ENCODE data around the gene HSD17B4.
A peak's percentile ranks its signal among the peaks of the same experiment; 100 is the strongest.

The HSD17B4 gene

GRCh38 chr5:119453040-119453373 lies 710 bp downstream of the HSD17B4 start:
- Histone ChIP-seq H3K27me3 (ENCODE audit: control insufficient read depth, insufficient read depth, low read length) (no peaks in the 10 kb centered on the region), H3K4me3 (ENCODE audit: low read depth, low read length) (peak overlapping the region; percentile 81), H3K79me2 (peaks cover 4% of the 10 kb centered on the region), H3K4me2 (ENCODE audit: low read length) (peak overlapping the region; percentile 82), H2AFZ (peak overlapping the region; percentile 90), H3K27ac (peak overlapping the region; percentile 88), H3K9me3 (ENCODE audit: control insufficient read depth, low read length) (no peaks in the 10 kb centered on the region), H3K9ac (no peak overlapping the region), H3K4me1 (peaks cover 7% of the 10 kb centered on the region), H3K36me3 (ENCODE audit: control insufficient read depth, insufficient read depth, low read length) (no peaks in the 10 kb centered on the region)
- no peak for TF ChIP-seq CTCF (IDR thresholded peaks at IDR 0.05)

- Histone ChIP-seq H3K4me3 (ENCODE audit: low read depth, low read length) (no peak overlapping the region), H3K4me1 (peaks cover 7% of the 10 kb centered on the region), H2AFZ (no peak overlapping the region), H3K9ac (no peak overlapping the region), H3K27ac (no peak overlapping the region), H3K27me3 (ENCODE audit: control insufficient read depth, insufficient read depth, low read length) (no peaks in the 10 kb centered on the region), H3K4me2 (ENCODE audit: low read length) (no peak overlapping the region), H3K9me3 (ENCODE audit: control insufficient read depth, low read length) (no peaks in the 10 kb centered on the region), H3K79me2 (peaks cover 4% of the 10 kb centered on the region), H3K36me3 (ENCODE audit: control insufficient read depth, insufficient read depth, low read length) (no peaks in the 10 kb centered on the region)
- TF ChIP-seq CTCF (IDR thresholded peaks at IDR 0.05) = no peak
Measured at GRCh38 chr5:119454171-119454570, 1.9 kb downstream of the HSD17B4 start.

GRCh38 chr5:119458911-119459632 lies 6.8 kb downstream of the HSD17B4 start:
- no peak overlapping the region for H3K4me2 ChIP-seq (ENCODE audit: low read length)
- H3K27me3 ChIP-seq (ENCODE audit: control insufficient read depth, insufficient read depth, low read length) = no peaks in the 10 kb centered on the region
- no peaks in the 10 kb centered on the region for H3K4me1 ChIP-seq
- no peak for TF ChIP-seq CTCF (IDR thresholded peaks at IDR 0.05)
- H3K36me3 ChIP-seq (ENCODE audit: control insufficient read depth, insufficient read depth, low read length) = no peaks in the 10 kb centered on the region
- no peak overlapping the region for H3K9ac ChIP-seq
- no peak overlapping the region for H3K27ac ChIP-seq
- peaks cover 7% of the 10 kb centered on the region for H3K79me2 ChIP-seq
- H2AFZ ChIP-seq = no peak overlapping the region
- no peak overlapping the region for H3K4me3 ChIP-seq (ENCODE audit: low read depth, low read length)
- H3K9me3 ChIP-seq (ENCODE audit: control insufficient read depth, low read length) = no peaks in the 10 kb centered on the region

- Histone ChIP-seq H3K9ac (no peak overlapping the region), H3K4me3 (ENCODE audit: low read depth, low read length) (no peak overlapping the region), H3K4me1 (no peaks in the 10 kb centered on the region), H3K27me3 (ENCODE audit: control insufficient read depth, insufficient read depth, low read length) (no peaks in the 10 kb centered on the region), H3K36me3 (ENCODE audit: control insufficient read depth, insufficient read depth, low read length) (no peaks in the 10 kb centered on the region), H3K9me3 (ENCODE audit: control insufficient read depth, low read length) (no peaks in the 10 kb centered on the region), H3K4me2 (ENCODE audit: low read length) (no peak overlapping the region), H2AFZ (no peak overlapping the region), H3K79me2 (peaks cover 10% of the 10 kb centered on the region), H3K27ac (no peak overlapping the region)
- TF ChIP-seq CTCF (IDR thresholded peaks at IDR 0.05) = no peak
Measured at GRCh38 chr5:119465640-119466039, 13.3 kb downstream of the HSD17B4 start.

- TF ChIP-seq CTCF (IDR thresholded peaks at IDR 0.05) = no peak
- H3K27me3 ChIP-seq (ENCODE audit: control insufficient read depth, insufficient read depth, low read length) = no peaks in the 10 kb centered on the region
- H3K9ac ChIP-seq = no peak overlapping the region
- H3K4me1 ChIP-seq = no peaks in the 10 kb centered on the region
- no peak overlapping the region for H2AFZ ChIP-seq
- H3K36me3 ChIP-seq (ENCODE audit: control insufficient read depth, insufficient read depth, low read length) = no peaks in the 10 kb centered on the region
- peaks cover 10% of the 10 kb centered on the region for H3K79me2 ChIP-seq
- no peak overlapping the region for H3K27ac ChIP-seq
- no peak overlapping the region for H3K4me2 ChIP-seq (ENCODE audit: low read length)
- no peaks in the 10 kb centered on the region for H3K9me3 ChIP-seq (ENCODE audit: control insufficient read depth, low read length)
- H3K4me3 ChIP-seq (ENCODE audit: low read depth, low read length) = no peak overlapping the region
Measured at GRCh38 chr5:119468286-119468685, 16.0 kb downstream of the HSD17B4 start.

Measured in parathyroid adenoma (tissue), 2 donors.